Neural cell (in vitro differentiated cells): Measurements from ENCODE around the gene GRID1. TPM values are rescaled to one million over a fixed set of nuclear protein-coding genes. Genes with fewer than 3 reads are reported as not detected.

Experiments used
- H2AFZ ChIP-seq: fragments of 200-600, 300-800 bp; sonication (generic), shearing (Covaris generic); 2 replicates; pipeline ENCODE4 v1.6.0; 2014; ENCODE audit warnings: low read depth, mild to moderate bottlenecking, antibody characterized with exemption, low read length, moderate library complexity
- H3F3A ChIP-seq: fragments of 200-600 bp; shearing (Covaris generic); 2 replicates; pipeline ENCODE4 v1.6.1; 2016; ENCODE audit warnings: mild to moderate bottlenecking, moderate library complexity, mixed read lengths, antibody characterized with exemption, low read length; ENCODE audit not compliant: insufficient read depth, poor library complexity, severe bottlenecking
- H3K27ac ChIP-seq: fragments of 200-600, 300-800 bp; sonication (generic), shearing (Covaris generic); 2 replicates; pipeline ENCODE4 v1.5.1; 2014; ENCODE audit warnings: mild to moderate bottlenecking, low read length, moderate library complexity
- H3K27me3 ChIP-seq: fragments of 300-800, 200-600 bp; sonication (generic), shearing (Covaris generic); 2 replicates; pipeline ENCODE4 v1.6.0; 2014; ENCODE audit warnings: mild to moderate bottlenecking, low read depth, low read length, moderate library complexity; ENCODE audit not compliant: insufficient read depth
- H3K36me3 ChIP-seq: fragments of 300-800, 200-600 bp; sonication (generic), shearing (Covaris generic); 2 replicates; pipeline ENCODE4 v1.5.1; 2014; ENCODE audit warnings: mild to moderate bottlenecking, antibody characterized with exemption, low read length, moderate library complexity; ENCODE audit not compliant: insufficient read depth
- H3K4me2 ChIP-seq: fragments of 300-800, 200-600 bp; sonication (generic), shearing (Covaris generic); 2 replicates; pipeline ENCODE4 v1.6.0; 2014; ENCODE audit warnings: mild to moderate bottlenecking, low read length
- H3K4me3 ChIP-seq: fragments of 300-800, 200-600 bp; sonication (generic), shearing (Covaris generic); 2 replicates; pipeline ENCODE4 v1.5.1; 2014; ENCODE audit warnings: mild to moderate bottlenecking, low read length, moderate library complexity
- H3K79me2 ChIP-seq: fragments of 200-600 bp; shearing (Covaris generic); replicated peaks from 2 replicates; pipeline ENCODE4 v1.6.0; 2014; ENCODE audit warnings: mild to moderate bottlenecking, low read length, moderate library complexity; ENCODE audit not compliant: insufficient read depth
- H3K9ac ChIP-seq: fragments of 300-800, 200-600 bp; sonication (generic), shearing (Covaris generic); 2 replicates; pipeline ENCODE4 v1.6.1; 2016; ENCODE audit warnings: mild to moderate bottlenecking, low read length, mixed read lengths
- H3K9me2 ChIP-seq: fragments of 200-600 bp; shearing (Covaris generic); 2 replicates; pipeline ENCODE4 v1.6.1; 2016; ENCODE audit warnings: mild to moderate bottlenecking, low read length, mixed read lengths; ENCODE audit not compliant: insufficient read depth
- H3K9me3 ChIP-seq: fragments of 200-600, 300-800 bp; sonication (generic), shearing (Covaris generic); 2 replicates; pipeline ENCODE4 v1.6.1; 2016; ENCODE audit warnings: mild to moderate bottlenecking, mixed run types, low read length, moderate library complexity, mixed read lengths
- H4K20me1 ChIP-seq: fragments of 200-600 bp; shearing (Covaris generic); 2 replicates; pipeline ENCODE4 v1.6.1; 2016; ENCODE audit warnings: mild to moderate bottlenecking, mixed run types; ENCODE audit not compliant: insufficient read depth
- EP300 ChIP-seq: fragments of 450-650 bp; conservative IDR thresholded peaks from 2 replicates; pipeline ENCODE4 v1.6.1; 2014; ENCODE audit warnings: antibody characterized with exemption, mild to moderate bottlenecking, moderate library complexity; ENCODE audit not compliant: poor library complexity, severe bottlenecking
- EZH2 ChIP-seq: fragments of 200-600, 300-800 bp; shearing (Covaris generic), sonication (generic); IDR thresholded peaks from 2 replicates; pipeline ENCODE4 v1.6.1; 2014; ENCODE audit warnings: antibody characterized with exemption, low read length, borderline replicate concordance, mild to moderate bottlenecking; ENCODE audit not compliant: insufficient read depth, poor library complexity, severe bottlenecking
- MXI1 ChIP-seq: fragments of 450-650 bp; conservative IDR thresholded peaks from 2 replicates; pipeline ENCODE4 v1.6.1; 2014; ENCODE audit warnings: antibody characterized with exemption, mild to moderate bottlenecking; ENCODE audit not compliant: poor library complexity, severe bottlenecking
- POLR2AphosphoS5 ChIP-seq: IDR thresholded peaks from 2 replicates; pipeline ENCODE4 v1.6.1; 2012
- RAD21 ChIP-seq: fragments of 450-650 bp; conservative IDR thresholded peaks from 2 replicates; pipeline ENCODE4 v1.6.1; 2014; ENCODE audit warnings: antibody characterized with exemption, mild to moderate bottlenecking, moderate library complexity
- SMC3 ChIP-seq: fragments of 450-650 bp; conservative IDR thresholded peaks from 2 replicates; pipeline ENCODE4 v1.6.1; 2014; ENCODE audit warnings: antibody characterized with exemption, mild to moderate bottlenecking, moderate library complexity; ENCODE audit not compliant: poor library complexity
- TAF1 ChIP-seq: IDR thresholded peaks from 2 replicates; pipeline ENCODE4 v1.6.1; 2012; ENCODE audit warnings: low read depth
- polyA plus RNA-seq: library from polyadenylated mRNA; depleted of rRNA; stranded (reverse); fragments of >200 nt; gene quantifications from 2 replicates; pipeline ENCODE4 v1.2.3, GENCODE V29; 2014
- TF ChIP-seq, protein P1 (sequence below): fragments of 450-650 bp; IDR thresholded peaks from 2 replicates; pipeline ENCODE4 v1.5.1; 2014; ENCODE audit warnings: antibody characterized with exemption, mild to moderate bottlenecking, moderate library complexity; ENCODE audit not compliant: poor library complexity, severe bottlenecking
- TF ChIP-seq, protein P2 (sequence below): IDR thresholded peaks from 2 replicates; pipeline ENCODE4 v1.6.1; 2012; ENCODE audit warnings: borderline replicate concordance

GRID1 gene
- polyA plus RNA-seq, 1 donor from 2014 or later, result 7.3 TPM

DNA sequence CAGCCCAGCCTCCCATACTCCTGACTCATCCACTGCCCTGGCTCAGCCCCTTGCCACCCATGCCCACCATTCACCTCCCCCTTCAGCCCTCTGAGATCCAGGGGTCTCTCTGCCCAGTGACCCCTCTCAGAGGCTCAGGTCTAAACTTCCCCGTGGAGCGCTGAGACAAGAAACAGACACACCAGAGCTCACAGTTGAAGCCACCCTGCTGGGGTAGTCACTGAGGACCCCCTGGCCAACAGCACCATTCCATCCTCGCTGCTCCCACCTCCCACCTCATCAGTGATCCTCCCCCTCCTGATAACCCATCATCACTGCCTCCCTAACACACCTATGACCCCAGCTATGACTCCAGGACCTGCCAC is 100.7 kb downstream of the GRID1 start:
- Histone ChIP-seq H3F3A (no peaks in the 10 kb centered on the region), H4K20me1 (no peaks in the 10 kb centered on the region), H3K79me2 (no peaks in the 10 kb centered on the region), H2AFZ (no peak overlapping the region), H3K4me2 (peak overlapping the region; percentile 48), H3K4me3 (peak overlapping the region; percentile 42), H3K27me3 (no peaks in the 10 kb centered on the region), H3K9me3 (peaks cover 2% of the 10 kb centered on the region), H3K27ac (peak overlapping the region; percentile 77), H3K9me2 (no peaks in the 10 kb centered on the region), H3K9ac (peak overlapping the region; percentile 34), H3K36me3 (no peaks in the 10 kb centered on the region)
- TF ChIP-seq EP300, result peak; percentile 0
- no peak for TF ChIP-seq RAD21
- TF ChIP-seq MXI1, result no peak
- no peak for TF ChIP-seq EZH2
- TF ChIP-seq, protein P1, sequence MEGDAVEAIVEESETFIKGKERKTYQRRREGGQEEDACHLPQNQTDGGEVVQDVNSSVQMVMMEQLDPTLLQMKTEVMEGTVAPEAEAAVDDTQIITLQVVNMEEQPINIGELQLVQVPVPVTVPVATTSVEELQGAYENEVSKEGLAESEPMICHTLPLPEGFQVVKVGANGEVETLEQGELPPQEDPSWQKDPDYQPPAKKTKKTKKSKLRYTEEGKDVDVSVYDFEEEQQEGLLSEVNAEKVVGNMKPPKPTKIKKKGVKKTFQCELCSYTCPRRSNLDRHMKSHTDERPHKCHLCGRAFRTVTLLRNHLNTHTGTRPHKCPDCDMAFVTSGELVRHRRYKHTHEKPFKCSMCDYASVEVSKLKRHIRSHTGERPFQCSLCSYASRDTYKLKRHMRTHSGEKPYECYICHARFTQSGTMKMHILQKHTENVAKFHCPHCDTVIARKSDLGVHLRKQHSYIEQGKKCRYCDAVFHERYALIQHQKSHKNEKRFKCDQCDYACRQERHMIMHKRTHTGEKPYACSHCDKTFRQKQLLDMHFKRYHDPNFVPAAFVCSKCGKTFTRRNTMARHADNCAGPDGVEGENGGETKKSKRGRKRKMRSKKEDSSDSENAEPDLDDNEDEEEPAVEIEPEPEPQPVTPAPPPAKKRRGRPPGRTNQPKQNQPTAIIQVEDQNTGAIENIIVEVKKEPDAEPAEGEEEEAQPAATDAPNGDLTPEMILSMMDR, result no peak
- TF ChIP-seq POLR2AphosphoS5, result no peak

DNA sequence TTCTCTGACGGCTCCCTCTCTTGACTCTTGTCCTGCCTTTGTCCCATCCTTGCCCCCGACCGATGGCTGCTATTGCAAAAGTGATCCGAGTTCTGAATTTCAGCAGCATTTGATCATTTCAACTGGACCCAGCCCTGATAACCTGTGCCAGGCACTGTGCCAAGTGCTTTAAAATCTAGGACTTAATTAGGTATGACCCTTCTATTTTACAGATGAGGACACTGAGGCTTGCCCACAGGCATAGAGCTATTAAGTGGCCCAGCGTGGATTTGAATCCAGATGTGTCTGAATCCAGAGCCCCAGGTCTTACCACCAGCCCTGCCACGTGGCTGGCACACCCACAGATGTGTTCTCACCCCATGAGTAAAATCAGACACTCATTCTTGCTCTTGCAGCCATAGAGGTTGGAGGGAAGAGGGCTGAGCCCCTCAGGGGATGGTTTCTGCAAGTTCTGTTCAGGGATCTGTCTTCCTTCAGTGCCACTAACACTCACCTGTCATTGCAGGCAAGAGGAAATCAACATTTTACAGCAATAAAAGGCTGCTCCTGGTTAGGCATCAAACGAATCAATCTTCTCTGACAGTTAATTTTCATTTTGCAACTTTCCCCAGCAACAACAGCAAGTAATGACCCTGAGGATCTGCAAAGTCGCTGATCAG is 101.2 kb downstream of the GRID1 start:
- Histone ChIP-seq H3K27me3 (no peaks in the 10 kb centered on the region), H2AFZ (no peak overlapping the region), H3K36me3 (no peaks in the 10 kb centered on the region), H3K4me2 (peak overlapping the region; percentile 48), H3K9ac (peak overlapping the region; percentile 34), H3F3A (no peaks in the 10 kb centered on the region), H3K9me2 (no peaks in the 10 kb centered on the region), H3K9me3 (no peaks in the 10 kb centered on the region), H3K4me3 (peak overlapping the region; percentile 42), H4K20me1 (no peaks in the 10 kb centered on the region), H3K79me2 (no peaks in the 10 kb centered on the region), H3K27ac (peak overlapping the region; percentile 77)
- TF ChIP-seq EP300, result peak; percentile 95
- TF ChIP-seq, protein P2, sequence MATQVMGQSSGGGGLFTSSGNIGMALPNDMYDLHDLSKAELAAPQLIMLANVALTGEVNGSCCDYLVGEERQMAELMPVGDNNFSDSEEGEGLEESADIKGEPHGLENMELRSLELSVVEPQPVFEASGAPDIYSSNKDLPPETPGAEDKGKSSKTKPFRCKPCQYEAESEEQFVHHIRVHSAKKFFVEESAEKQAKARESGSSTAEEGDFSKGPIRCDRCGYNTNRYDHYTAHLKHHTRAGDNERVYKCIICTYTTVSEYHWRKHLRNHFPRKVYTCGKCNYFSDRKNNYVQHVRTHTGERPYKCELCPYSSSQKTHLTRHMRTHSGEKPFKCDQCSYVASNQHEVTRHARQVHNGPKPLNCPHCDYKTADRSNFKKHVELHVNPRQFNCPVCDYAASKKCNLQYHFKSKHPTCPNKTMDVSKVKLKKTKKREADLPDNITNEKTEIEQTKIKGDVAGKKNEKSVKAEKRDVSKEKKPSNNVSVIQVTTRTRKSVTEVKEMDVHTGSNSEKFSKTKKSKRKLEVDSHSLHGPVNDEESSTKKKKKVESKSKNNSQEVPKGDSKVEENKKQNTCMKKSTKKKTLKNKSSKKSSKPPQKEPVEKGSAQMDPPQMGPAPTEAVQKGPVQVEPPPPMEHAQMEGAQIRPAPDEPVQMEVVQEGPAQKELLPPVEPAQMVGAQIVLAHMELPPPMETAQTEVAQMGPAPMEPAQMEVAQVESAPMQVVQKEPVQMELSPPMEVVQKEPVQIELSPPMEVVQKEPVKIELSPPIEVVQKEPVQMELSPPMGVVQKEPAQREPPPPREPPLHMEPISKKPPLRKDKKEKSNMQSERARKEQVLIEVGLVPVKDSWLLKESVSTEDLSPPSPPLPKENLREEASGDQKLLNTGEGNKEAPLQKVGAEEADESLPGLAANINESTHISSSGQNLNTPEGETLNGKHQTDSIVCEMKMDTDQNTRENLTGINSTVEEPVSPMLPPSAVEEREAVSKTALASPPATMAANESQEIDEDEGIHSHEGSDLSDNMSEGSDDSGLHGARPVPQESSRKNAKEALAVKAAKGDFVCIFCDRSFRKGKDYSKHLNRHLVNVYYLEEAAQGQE, result no peak
- no peak for TF ChIP-seq TAF1
- no peak for TF ChIP-seq MXI1
- TF ChIP-seq POLR2AphosphoS5, result peak; percentile 79
- no peak for TF ChIP-seq EZH2
- peak; percentile 53 for TF ChIP-seq RAD21
- TF ChIP-seq, protein P1, result no peak
- TF ChIP-seq SMC3, result peak; percentile 34
